ENCODE measurements around the gene MYO7A.

DNA sequence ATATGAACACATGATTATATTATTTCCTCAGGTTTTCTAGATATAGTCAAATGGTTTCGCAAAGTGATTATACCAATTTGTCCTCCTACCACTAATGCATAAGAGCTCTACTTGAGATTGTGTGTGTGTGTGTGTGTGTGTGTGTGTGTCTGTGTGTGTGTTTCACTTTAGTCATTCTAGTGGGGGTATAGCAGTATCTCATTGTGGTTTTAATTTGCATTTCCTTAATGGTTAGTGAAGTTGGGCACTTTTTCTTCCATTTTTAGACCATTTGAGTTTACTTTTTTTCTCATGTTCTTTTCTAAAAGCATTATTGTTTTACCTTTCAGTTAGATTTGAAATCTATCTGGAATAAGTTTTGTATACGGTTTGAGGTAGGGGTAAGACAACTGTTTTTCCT lies 48.4 kb upstream of the MYO7A start:
- TF ChIP-seq GATA3 (IDR thresholded peaks at IDR 0.05; ENCODE audit: low read depth, low read length) (no peak), GATA2 (IDR thresholded peaks at IDR 0.05; ENCODE audit: low read depth, low read length) (no peak)
